ENCODE results near the gene TMBIM4. TPM values are rescaled to one million over a fixed set of nuclear protein-coding genes. Genes with fewer than 3 reads are reported as not detected.

Gene TMBIM4
- total RNA-seq, 2 donors from 2014 or later, result 18.7 to 21.9 TPM

- Mint-ChIP-seq H3K27me3 (ENCODE audit: insufficient read depth) (no peaks in the 10 kb centered on the region), H3K4me1 (peaks cover 2% of the 10 kb centered on the region), H3K9me3 (peaks cover 38% of the 10 kb centered on the region), H3K36me3 (ENCODE audit: low read depth) (peaks cover 45% of the 10 kb centered on the region), H3K4me3 (no peak overlapping the region), H3K27ac (no peak overlapping the region)
- no peak for TF ChIP-seq CTCF (conservative IDR thresholded peaks at IDR 0.05)
- Histone ChIP-seq H3K9ac (ENCODE audit: extremely low read depth, low read length, poor library complexity, severe bottlenecking) (no peak overlapping the region), H3K36me3 (ENCODE audit: control insufficient read depth, insufficient read depth, low read length) (peaks cover 57% of the 10 kb centered on the region), H3K27me3 (ENCODE audit: control insufficient read depth, insufficient read depth, low read length, poor library complexity, severe bottlenecking) (no peaks in the 10 kb centered on the region), H3K4me1 (ENCODE audit: control insufficient read depth, insufficient read depth, low read length) (no peaks in the 10 kb centered on the region), H3K27ac (ENCODE audit: low read depth, low read length) (no peak overlapping the region), H3K9me3 (ENCODE audit: control insufficient read depth, low read length) (peaks cover 38% of the 10 kb centered on the region), H3K4me3 (ENCODE audit: low read length) (no peak overlapping the region)
- WGBS, 2 experiments (ENCODE audit: insufficient coverage in 1 of 2, insufficient read length in 1 of 2), result 100% methylated on average over 2 of the region's 2 CpGs; no CpG with 5 or more reads in 1 of the 2 experiments
- no peak for DNase-seq
Measured at GRCh38 chr12:66141299-66141698, 28.5 kb downstream of the TMBIM4 start.

GRCh38 chr12:66140731-66141130 is 29.1 kb downstream of the TMBIM4 start:
- no peak for TF ChIP-seq CTCF (conservative IDR thresholded peaks at IDR 0.05)
- H3K4me1 ChIP-seq (ENCODE audit: control insufficient read depth, insufficient read depth, low read length), result no peaks in the 10 kb centered on the region
- peaks cover 41% of the 10 kb centered on the region for H3K9me3 Mint-ChIP-seq
- H3K27me3 ChIP-seq (ENCODE audit: control insufficient read depth, insufficient read depth, low read length, poor library complexity, severe bottlenecking), result no peaks in the 10 kb centered on the region
- no peak overlapping the region for H3K9ac ChIP-seq (ENCODE audit: extremely low read depth, low read length, poor library complexity, severe bottlenecking)
- H3K4me1 Mint-ChIP-seq, result peaks cover 2% of the 10 kb centered on the region
- peaks cover 60% of the 10 kb centered on the region for H3K36me3 ChIP-seq (ENCODE audit: control insufficient read depth, insufficient read depth, low read length)
- DNase-seq, result no peak
- H3K27ac ChIP-seq (ENCODE audit: low read depth, low read length), result no peak overlapping the region
- peaks cover 49% of the 10 kb centered on the region for H3K36me3 Mint-ChIP-seq (ENCODE audit: low read depth)
- H3K4me3 ChIP-seq (ENCODE audit: low read length), result no peak overlapping the region
- no peak overlapping the region for H3K27ac Mint-ChIP-seq
- H3K4me3 Mint-ChIP-seq, result no peak overlapping the region
- no peaks in the 10 kb centered on the region for H3K27me3 Mint-ChIP-seq (ENCODE audit: insufficient read depth)
- peaks cover 38% of the 10 kb centered on the region for H3K9me3 ChIP-seq (ENCODE audit: control insufficient read depth, low read length)

GRCh38 chr12:66139328-66139727 is 30.5 kb downstream of the TMBIM4 start:
- no peak for TF ChIP-seq CTCF (conservative IDR thresholded peaks at IDR 0.05)
- no peak overlapping the region for H3K4me3 ChIP-seq (ENCODE audit: low read length)
- H3K36me3 Mint-ChIP-seq (ENCODE audit: low read depth), result peaks cover 46% of the 10 kb centered on the region
- no peaks in the 10 kb centered on the region for H3K4me1 ChIP-seq (ENCODE audit: control insufficient read depth, insufficient read depth, low read length)
- peaks cover 38% of the 10 kb centered on the region for H3K9me3 ChIP-seq (ENCODE audit: control insufficient read depth, low read length)
- no peak overlapping the region for H3K27ac ChIP-seq (ENCODE audit: low read depth, low read length)
- no peak overlapping the region for H3K9ac ChIP-seq (ENCODE audit: extremely low read depth, low read length, poor library complexity, severe bottlenecking)
- peaks cover 41% of the 10 kb centered on the region for H3K9me3 Mint-ChIP-seq
- no peak overlapping the region for H3K27ac Mint-ChIP-seq
- H3K27me3 Mint-ChIP-seq (ENCODE audit: insufficient read depth), result no peaks in the 10 kb centered on the region
- DNase-seq, result no peak
- 94% methylated on average over 2 of the region's 2 CpGs for WGBS, 2 experiments (ENCODE audit: insufficient coverage in 1 of 2, insufficient read length in 1 of 2)
- no peak overlapping the region for H3K4me3 Mint-ChIP-seq
- H3K27me3 ChIP-seq (ENCODE audit: control insufficient read depth, insufficient read depth, low read length, poor library complexity, severe bottlenecking), result no peaks in the 10 kb centered on the region
- no peaks in the 10 kb centered on the region for H3K4me1 Mint-ChIP-seq
- peaks cover 56% of the 10 kb centered on the region for H3K36me3 ChIP-seq (ENCODE audit: control insufficient read depth, insufficient read depth, low read length)

Measured in endodermal cell (in vitro differentiated cells).